K562 (cell line): ENCODE measurements around the gene CSNK1A1. TPM values are rescaled to one million over a fixed set of nuclear protein-coding genes. Genes with fewer than 3 reads are reported as not detected.
A peak's percentile ranks its signal among the peaks of the same experiment; 100 is the strongest.

Source experiments
- ARID1B ChIP-seq: fragments of 450-650 bp; IDR thresholded peaks from 2 replicates; pipeline ENCODE4 v1.6.1; 2016; ENCODE audit warnings: antibody characterized with exemption, mild to moderate bottlenecking, inconsistent platforms
- ARID2 ChIP-seq: fragments of 450-650 bp; IDR thresholded peaks from 2 replicates; pipeline ENCODE4 v1.6.1; 2017; ENCODE audit warnings: antibody characterized with exemption, mild to moderate bottlenecking
- CBFA2T2 ChIP-seq: fragments of 450-650 bp; conservative IDR thresholded peaks from 2 replicates; pipeline ENCODE4 v1.6.1; 2017; ENCODE audit warnings: mild to moderate bottlenecking
- EGR1 ChIP-seq: fragments of 450-650 bp; conservative IDR thresholded peaks from 2 replicates; pipeline ENCODE4 v1.6.1; 2017; ENCODE audit warnings: mild to moderate bottlenecking
- FOXP1 ChIP-seq: sonication (generic); formaldehyde crosslinking; IDR thresholded peaks from 2 replicates; pipeline ENCODE4 v1.8.0; 2022; ENCODE audit warnings: mild to moderate bottlenecking, missing genetic modification reagents
- GTF2E2 ChIP-seq: fragments of 200-800 bp; sonication (Bioruptor generic); IDR thresholded peaks from 2 replicates; pipeline ENCODE4 v1.6.1; 2016; ENCODE audit warnings: missing genetic modification characterization, missing compliant biosample characterization
- HDAC2 ChIP-seq: fragments of 450-650 bp; IDR thresholded peaks from 2 replicates; pipeline ENCODE4 v1.6.1; 2016; ENCODE audit warnings: mild to moderate bottlenecking
- HMG20B ChIP-seq: fragments of 250-450 bp; sonication (Bioruptor Pico); IDR thresholded peaks from 2 replicates; pipeline ENCODE4 v1.5.0; 2021; ENCODE audit warnings: mild to moderate bottlenecking
- HNRNPL ChIP-seq: fragments of 200-400 bp; formaldehyde crosslinking; IDR thresholded peaks from 2 replicates; pipeline ENCODE4 v1.6.1; 2017; ENCODE audit warnings: low read depth, mild to moderate bottlenecking, low read length
- KDM4B ChIP-seq, 2 experiments: fragments of 450-650 bp in 1 of 2; sonication (generic) in 1 of 2; IDR thresholded peaks; 2 replicates each; pipeline ENCODE4 v1.6.1; 2016 to 2017; ENCODE audit warnings: borderline replicate concordance in 2 of 2, antibody characterized with exemption in 1 of 2, low read depth in 1 of 2, mild to moderate bottlenecking in 1 of 2
- MYC ChIP-seq, 2 experiments: fragments of 250-450 bp in 1 of 2; sonication (Bioruptor Pico) in 1 of 2; IDR thresholded peaks; 2 replicates each; pipeline versions ENCODE4 v1.5.1 to v1.6.1; 2012 to 2021; ENCODE audit warnings: low read depth in 2 of 2, borderline replicate concordance in 1 of 2, improper control_type of control experiment in 1 of 2, low read length in 1 of 2, mild to moderate bottlenecking in 1 of 2, moderate library complexity in 1 of 2
- NR3C1 ChIP-seq: sonication (generic); formaldehyde crosslinking; IDR thresholded peaks from 2 replicates; pipeline ENCODE4 v1.8.1; 2022; ENCODE audit warnings: missing genetic modification reagents
- PKNOX1 ChIP-seq: fragments of 450-650 bp; IDR thresholded peaks from 2 replicates; pipeline ENCODE4 v1.6.1; 2016
- POLR2H ChIP-seq: IDR thresholded peaks from 2 replicates; pipeline ENCODE4 v1.6.1; 2016; ENCODE audit warnings: missing genetic modification characterization, low read depth, mild to moderate bottlenecking, control low read depth, missing compliant biosample characterization, moderate library complexity
- SNRNP70 ChIP-seq: fragments of 200-400 bp; formaldehyde crosslinking; optimal IDR thresholded peaks from 2 replicates; pipeline ENCODE3; 2017; ENCODE audit warnings: low read depth, low read length
- TCF7 ChIP-seq: sonication (generic); IDR thresholded peaks from 2 replicates; pipeline ENCODE4 v1.6.1; 2016; ENCODE audit warnings: antibody characterized with exemption, borderline replicate concordance
- TRIM28 ChIP-seq: fragments of 450-650 bp; IDR thresholded peaks from 2 replicates; pipeline ENCODE4 v1.6.1; 2017
- XRCC5 ChIP-seq: fragments of 200-400 bp; formaldehyde crosslinking; IDR thresholded peaks from 2 replicates; pipeline ENCODE4 v1.6.1; 2017; ENCODE audit warnings: low read depth, mild to moderate bottlenecking, low read length
- ZNF133 ChIP-seq: fragments of 250-450 bp; sonication (Bioruptor Pico); IDR thresholded peaks from 2 replicates; pipeline ENCODE4 v1.4.0; 2020; ENCODE audit warnings: mild to moderate bottlenecking
- ZNF695 ChIP-seq: fragments of 450-650 bp; formaldehyde crosslinking; IDR thresholded peaks from 2 replicates; pipeline ENCODE4 v1.4.0; 2020; ENCODE audit warnings: mild to moderate bottlenecking, moderate library complexity
- polyA plus RNA-seq, 8 experiments: library from polyadenylated mRNA; depleted of rRNA in 4 of 8; stranded (reverse) in 5 of 8; unstranded in 3 of 8; fragments of >200 nt; fragmentation: Nextera tagmentation in 2 of 8; fragmentation: Illumina TruSeq in 1 of 8; extraction: Ambion mirVana in 2 of 8; extraction: Trizol in 1 of 8; gene quantifications; 2 replicates each; pipeline versions ENCODE4 v1.2.1 to v1.2.3, GENCODE V29; 2011 to 2014; ENCODE audit warnings: inconsistent platforms in 1 of 8, missing spikeins in 1 of 8
- total RNA-seq, 7 experiments: library from RNA; depleted of rRNA in 6 of 7; stranded (reverse); fragments of >200 nt in 6 of 7; fragmentation: Illumina TruSeq in 2 of 7; extraction: Trizol in 2 of 7; gene quantifications; 2 replicates each; pipeline versions ENCODE4 v1.2.1 to v1.2.3, GENCODE V29; 2011 to 2021; ENCODE audit warnings: low replicate concordance in 1 of 7
- TF ChIP-seq, protein P1 (sequence below): fragments of 450-650 bp; conservative IDR thresholded peaks from 2 replicates; pipeline ENCODE4 v1.6.1; 2016; ENCODE audit warnings: missing genetic modification characterization, low read depth, mild to moderate bottlenecking, control low read depth, missing compliant biosample characterization
- TF ChIP-seq, protein P2 (sequence below): fragments of 250-450 bp; sonication (Bioruptor Pico); IDR thresholded peaks from 2 replicates; pipeline ENCODE4 v1.5.0; 2020; ENCODE audit warnings: mild to moderate bottlenecking
- TF ChIP-seq, protein P3 (sequence below): sonication (generic); formaldehyde crosslinking; IDR thresholded peaks from 2 replicates; pipeline ENCODE4 v1.8.1; 2023; ENCODE audit warnings: mild to moderate bottlenecking, missing genetic modification reagents

CSNK1A1 gene
- total and polyA plus RNA-seq, 9 of the 15 experiments (the other 6 are each of a cell fraction or from before 2014, with no cell fraction given): 49.1 to 196 (median 154) TPM

DNA sequence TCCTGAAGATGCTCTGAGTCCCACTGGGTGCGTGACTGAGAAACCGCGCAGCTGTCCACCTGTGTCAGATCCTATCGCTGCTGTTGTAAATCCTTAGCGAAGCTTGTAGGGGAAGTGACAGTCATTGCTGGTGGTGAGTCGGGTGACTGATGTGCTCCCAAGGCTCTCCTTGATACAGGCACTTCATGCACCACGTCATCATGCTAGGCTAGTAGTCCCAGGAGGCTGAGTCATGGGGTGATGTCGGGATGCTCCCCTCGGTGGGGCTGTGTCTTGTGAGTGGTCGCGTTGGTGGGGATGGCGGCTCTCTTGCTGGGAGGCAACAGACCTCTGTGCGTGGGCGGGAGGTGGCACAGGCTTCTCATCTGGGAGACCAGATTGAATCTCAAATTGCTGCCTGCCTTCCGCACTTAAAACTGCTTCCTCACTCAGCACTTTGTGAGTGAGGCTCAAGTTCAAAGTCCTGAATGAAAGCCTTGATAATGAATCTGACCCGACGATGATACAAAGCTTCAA, 84.7 kb downstream of the CSNK1A1 start (continued):
- TF ChIP-seq GTF2E2 (tag) (no peak), SNRNP70 (no peak), PKNOX1 (peak; percentile 93), EGR1 (peak; percentile 96), ZNF695 (CRISPR knock-in tag) (no peak), CBFA2T2 (peak; percentile 35; the same call in 1 of the 2 replicates), TCF7 (no peak), KDM4B (IDR thresholded peaks at IDR 0.05; ENCODE audit: borderline replicate concordance in 2 of 2, low read depth in 1 of 2) (no peak), HNRNPL (no peak), XRCC5 (no peak), POLR2H (tag) (no peak), MYC (IDR thresholded peaks at IDR 0.05; ENCODE audit: low read depth, low read length) (peak; percentile 42; the same call in 1 of the 2 replicates), MYC (CRISPR knock-in tag; IDR thresholded peaks at IDR 0.05; ENCODE audit: borderline replicate concordance, low read depth) (no peak), NR3C1 (CRISPR knock-in tag) (no peak), HMG20B (CRISPR knock-in tag) (no peak), ARID1B (peak; percentile 82), TRIM28 (peak; percentile 50; the same call in 1 of the 2 replicates), ZNF133 (CRISPR knock-in tag) (no peak), HDAC2 (peak; percentile 87; the same call in 1 of the 2 replicates), FOXP1 (CRISPR knock-in tag) (0 out of 2 replicates have a peak, but pooled peaks have one; percentile 29), ARID2 (no peak)
- TF ChIP-seq, protein P1, sequence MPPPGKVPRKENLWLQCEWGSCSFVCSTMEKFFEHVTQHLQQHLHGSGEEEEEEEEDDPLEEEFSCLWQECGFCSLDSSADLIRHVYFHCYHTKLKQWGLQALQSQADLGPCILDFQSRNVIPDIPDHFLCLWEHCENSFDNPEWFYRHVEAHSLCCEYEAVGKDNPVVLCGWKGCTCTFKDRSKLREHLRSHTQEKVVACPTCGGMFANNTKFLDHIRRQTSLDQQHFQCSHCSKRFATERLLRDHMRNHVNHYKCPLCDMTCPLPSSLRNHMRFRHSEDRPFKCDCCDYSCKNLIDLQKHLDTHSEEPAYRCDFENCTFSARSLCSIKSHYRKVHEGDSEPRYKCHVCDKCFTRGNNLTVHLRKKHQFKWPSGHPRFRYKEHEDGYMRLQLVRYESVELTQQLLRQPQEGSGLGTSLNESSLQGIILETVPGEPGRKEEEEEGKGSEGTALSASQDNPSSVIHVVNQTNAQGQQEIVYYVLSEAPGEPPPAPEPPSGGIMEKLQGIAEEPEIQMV (tag): no peak
- TF ChIP-seq, protein P2, sequence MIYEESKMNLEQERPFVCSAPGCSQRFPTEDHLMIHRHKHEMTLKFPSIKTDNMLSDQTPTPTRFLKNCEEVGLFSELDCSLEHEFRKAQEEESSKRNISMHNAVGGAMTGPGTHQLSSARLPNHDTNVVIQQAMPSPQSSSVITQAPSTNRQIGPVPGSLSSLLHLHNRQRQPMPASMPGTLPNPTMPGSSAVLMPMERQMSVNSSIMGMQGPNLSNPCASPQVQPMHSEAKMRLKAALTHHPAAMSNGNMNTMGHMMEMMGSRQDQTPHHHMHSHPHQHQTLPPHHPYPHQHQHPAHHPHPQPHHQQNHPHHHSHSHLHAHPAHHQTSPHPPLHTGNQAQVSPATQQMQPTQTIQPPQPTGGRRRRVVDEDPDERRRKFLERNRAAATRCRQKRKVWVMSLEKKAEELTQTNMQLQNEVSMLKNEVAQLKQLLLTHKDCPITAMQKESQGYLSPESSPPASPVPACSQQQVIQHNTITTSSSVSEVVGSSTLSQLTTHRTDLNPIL (CRISPR knock-in tag): no peak
- TF ChIP-seq, protein P3, sequence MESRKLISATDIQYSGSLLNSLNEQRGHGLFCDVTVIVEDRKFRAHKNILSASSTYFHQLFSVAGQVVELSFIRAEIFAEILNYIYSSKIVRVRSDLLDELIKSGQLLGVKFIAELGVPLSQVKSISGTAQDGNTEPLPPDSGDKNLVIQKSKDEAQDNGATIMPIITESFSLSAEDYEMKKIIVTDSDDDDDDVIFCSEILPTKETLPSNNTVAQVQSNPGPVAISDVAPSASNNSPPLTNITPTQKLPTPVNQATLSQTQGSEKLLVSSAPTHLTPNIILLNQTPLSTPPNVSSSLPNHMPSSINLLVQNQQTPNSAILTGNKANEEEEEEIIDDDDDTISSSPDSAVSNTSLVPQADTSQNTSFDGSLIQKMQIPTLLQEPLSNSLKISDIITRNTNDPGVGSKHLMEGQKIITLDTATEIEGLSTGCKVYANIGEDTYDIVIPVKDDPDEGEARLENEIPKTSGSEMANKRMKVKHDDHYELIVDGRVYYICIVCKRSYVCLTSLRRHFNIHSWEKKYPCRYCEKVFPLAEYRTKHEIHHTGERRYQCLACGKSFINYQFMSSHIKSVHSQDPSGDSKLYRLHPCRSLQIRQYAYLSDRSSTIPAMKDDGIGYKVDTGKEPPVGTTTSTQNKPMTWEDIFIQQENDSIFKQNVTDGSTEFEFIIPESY (CRISPR knock-in tag): no peak
